ENCODE data around the gene RBM22. TPM values are rescaled to one million over a fixed set of nuclear protein-coding genes. Genes with fewer than 3 reads are reported as not detected.

Gene RBM22
- total and polyA plus RNA-seq, 2 of the 8 experiments (the other 6 are each of a cell fraction or from before 2014, with no cell fraction given): 20.8 to 33.9 TPM

GRCh38 chr5:150706776-150707390 lies 6.0 kb upstream of the RBM22 start (continued):
- no peak for TF ChIP-seq CTCF (IDR thresholded peaks at IDR 0.05; ENCODE audit: control extremely low read depth in 1 of 3, insufficient read depth in 1 of 3, low read depth in 1 of 3, low read length in 3 of 3)
- TF ChIP-seq SP1 (IDR thresholded peaks at IDR 0.05; ENCODE audit: low read depth, low read length): no peak
- TF ChIP-seq SIN3A (conservative IDR thresholded peaks at IDR 0.05 in 1 of 2, IDR thresholded peaks at IDR 0.05 in 1 of 2; ENCODE audit: low read depth in 1 of 2, low read length in 2 of 2): no peak
- no peak for TF ChIP-seq JUND (IDR thresholded peaks at IDR 0.05; ENCODE audit: low read length)
- no peak for TF ChIP-seq CHD1 (IDR thresholded peaks at IDR 0.05; ENCODE audit: low read depth, low read length)
- no peak for TF ChIP-seq POLR2AphosphoS5 (IDR thresholded peaks at IDR 0.05; ENCODE audit: low read depth, low read length)
- no peak for TF ChIP-seq USF2 (IDR thresholded peaks at IDR 0.05; ENCODE audit: low read length)

Measured in H1 (cell line).